SKM-1 (cell line): Measurements from ENCODE around the gene SRSF9.

Experiments
- DNase-seq: peaks from one replicate; lab custom pipeline; 2025; ENCODE audit not compliant: unreplicated experiment; lab: John Stamatoyannopoulos, UW

Gene SRSF9

GRCh38 chr12:120483621-120484020 is 14.1 kb upstream of the SRSF9 start:
- DNase-seq: no peak

- no peak for DNase-seq
Observed at GRCh38 chr12:120481022-120481767, 11.6 kb upstream of the SRSF9 start.

- DNase-seq: no peak
Observed at GRCh38 chr12:120480211-120480610, 10.7 kb upstream of the SRSF9 start.

DNA sequence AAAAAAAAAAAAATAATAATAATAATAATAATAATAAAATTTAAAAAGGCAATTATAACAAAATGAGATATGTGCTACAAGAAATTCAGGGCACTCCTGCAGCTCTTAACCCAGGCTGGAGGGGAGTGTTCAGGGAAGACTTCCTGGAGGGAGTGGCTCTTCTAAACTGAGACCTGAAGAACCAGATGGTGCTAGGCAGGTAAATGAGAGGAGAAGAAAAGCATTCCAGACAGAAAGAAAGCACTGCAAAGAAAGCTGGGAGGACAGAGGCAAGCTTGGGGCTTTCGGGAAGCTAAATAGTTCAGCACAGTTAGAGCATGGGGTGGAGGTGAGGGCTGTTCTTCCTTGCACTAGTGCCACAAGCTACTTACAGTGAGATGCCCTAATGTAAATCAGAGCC is 9.9 kb upstream of the SRSF9 start:
- DNase-seq: no peak

DNA sequence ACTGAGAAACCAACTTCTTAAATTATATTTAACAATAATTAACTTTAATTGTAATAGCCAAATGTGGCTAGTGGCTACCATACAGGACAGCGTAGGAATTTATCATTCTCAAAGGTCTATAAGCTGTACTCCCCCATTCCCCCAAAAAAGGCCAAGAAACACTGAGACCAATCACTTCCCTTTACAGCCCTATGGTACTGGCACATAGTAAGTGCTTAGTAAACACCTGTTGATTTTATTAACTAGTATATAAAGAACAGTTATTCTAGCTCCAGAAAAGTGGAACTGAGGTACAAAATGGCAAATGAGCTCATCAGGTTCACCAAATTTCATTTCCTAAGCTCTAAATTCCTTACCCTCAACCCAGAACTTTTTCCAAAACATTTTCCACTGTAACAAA is 6.1 kb upstream of the SRSF9 start:
- DNase-seq: no peak

- no peak for DNase-seq
Observed at GRCh38 chr12:120474616-120474960, 5.0 kb upstream of the SRSF9 start.

DNA sequence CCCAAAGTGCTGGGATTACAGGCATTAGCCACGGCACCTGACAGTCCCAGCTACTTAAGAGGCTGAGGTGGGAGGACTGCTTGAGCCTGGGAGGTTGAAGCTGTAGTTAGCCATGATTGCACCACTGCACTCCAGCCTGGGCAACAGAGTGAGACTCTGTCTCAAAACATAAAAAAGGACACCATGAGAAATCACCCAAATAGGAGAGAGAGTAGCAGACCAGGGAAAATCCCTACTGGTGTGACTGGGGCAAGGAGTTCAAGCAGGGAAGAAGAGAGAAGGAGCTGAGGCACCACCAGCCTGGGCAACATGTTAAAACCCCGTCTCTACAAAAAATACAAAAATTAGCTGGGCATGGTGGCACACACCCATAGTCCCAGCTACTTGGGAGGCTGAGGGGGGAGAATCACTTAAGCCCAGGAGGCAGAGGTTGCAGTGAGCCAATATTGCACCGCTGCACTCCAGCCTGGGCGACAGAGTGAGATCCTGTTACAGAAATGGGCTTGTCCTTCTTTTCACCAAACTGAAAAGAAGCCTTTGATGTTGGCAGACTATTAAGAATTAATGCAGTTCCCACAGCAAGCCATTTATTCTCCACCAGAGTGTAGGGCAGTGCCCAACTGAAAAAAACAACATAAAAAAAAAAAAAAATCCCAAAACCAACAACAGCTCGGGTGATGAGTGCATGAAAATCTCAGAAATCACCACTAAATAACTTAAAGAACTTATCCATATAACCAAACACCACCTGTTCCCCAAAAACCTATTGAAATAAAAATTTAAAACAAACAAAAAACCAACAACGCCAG is 4.5 kb upstream of the SRSF9 start:
- DNase-seq: no peak

DNA sequence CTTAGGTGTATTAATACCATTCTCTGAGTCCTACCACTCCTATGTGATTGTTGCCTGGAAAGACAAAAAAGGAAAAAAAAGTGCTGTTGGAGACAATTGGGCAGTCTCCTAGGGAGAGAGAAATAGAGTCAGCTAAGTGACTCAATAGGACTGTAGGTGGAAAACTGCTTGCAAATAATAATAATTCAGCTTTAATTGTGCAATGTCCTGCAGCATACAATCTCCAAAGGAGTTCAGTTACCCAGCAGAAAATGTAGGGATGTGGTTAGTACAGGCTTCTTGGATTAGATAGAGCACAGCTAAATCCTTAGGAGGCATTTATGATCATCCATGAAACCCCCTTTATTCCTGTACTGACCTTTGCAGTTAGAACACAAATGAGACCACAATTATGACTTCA is 3.0 kb upstream of the SRSF9 start:
- no peak for DNase-seq

DNA sequence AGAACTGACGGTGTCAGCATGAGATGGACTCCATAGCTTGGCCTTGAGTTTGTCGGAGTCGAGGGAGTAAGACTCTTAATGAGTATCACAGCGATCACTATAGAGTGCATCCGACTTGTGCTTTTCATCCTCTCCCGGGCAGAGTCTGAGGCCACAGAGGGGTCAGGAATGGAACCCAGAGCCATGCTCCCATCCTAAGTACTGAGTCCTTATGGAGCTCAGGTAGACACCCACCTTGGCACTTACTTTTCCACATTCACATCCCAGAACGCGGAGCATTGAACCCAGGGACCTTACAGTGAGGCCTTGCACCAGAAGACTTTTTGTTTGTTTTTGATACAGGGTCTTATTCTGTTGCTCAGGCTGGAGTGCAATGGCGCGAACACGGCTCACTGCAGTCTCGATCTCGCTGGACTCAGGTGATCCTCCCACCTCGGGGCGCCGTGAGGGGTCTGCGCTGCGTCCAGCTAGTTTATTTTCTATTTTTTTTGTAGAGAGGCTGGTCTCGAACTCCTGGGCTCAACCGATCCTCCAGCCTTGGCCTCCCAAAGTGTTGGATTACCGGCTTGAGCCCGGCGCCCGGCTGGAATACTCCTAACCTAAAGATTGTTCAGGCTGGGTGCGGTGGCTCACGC is 719 bp upstream of the SRSF9 start:
- no peak for DNase-seq

DNA sequence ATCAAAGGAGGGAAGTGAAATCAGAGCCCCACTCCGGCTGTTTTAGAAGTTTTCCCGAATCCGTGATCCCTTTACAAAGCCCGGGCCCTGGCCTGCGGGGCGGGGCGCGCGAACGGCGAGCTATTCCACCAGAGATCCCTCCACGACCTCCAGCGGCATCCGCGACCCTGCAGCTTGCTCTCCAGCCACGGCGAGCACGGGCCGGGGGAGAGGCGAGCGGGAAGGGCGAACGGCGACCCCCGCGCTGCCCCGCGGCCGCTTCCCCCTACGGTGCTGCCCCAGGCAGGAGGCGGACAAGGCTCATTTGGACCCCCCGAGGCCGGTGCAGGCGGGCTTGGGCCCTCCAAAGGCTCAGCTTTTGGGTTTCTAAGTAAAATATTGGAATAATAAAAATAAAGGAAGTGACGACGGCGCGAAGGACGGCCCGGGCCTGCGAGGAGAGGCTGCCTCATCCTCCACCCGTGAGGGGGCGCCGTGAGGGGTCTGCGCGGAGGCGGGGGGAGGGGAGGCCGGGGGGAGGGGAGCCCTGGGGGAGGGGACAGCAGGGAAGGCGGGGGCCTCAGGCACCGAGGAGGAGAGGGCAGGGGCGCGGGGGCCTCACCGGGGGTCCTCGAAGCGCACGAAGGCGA is 613 bp downstream of the SRSF9 start:
- DNase-seq: no peak

GRCh38 chr12:120468325-120468820 is 1.2 kb downstream of the SRSF9 start:
- no peak for DNase-seq

- no peak for DNase-seq
Observed at GRCh38 chr12:120467439-120467838, 2.1 kb downstream of the SRSF9 start.

DNA sequence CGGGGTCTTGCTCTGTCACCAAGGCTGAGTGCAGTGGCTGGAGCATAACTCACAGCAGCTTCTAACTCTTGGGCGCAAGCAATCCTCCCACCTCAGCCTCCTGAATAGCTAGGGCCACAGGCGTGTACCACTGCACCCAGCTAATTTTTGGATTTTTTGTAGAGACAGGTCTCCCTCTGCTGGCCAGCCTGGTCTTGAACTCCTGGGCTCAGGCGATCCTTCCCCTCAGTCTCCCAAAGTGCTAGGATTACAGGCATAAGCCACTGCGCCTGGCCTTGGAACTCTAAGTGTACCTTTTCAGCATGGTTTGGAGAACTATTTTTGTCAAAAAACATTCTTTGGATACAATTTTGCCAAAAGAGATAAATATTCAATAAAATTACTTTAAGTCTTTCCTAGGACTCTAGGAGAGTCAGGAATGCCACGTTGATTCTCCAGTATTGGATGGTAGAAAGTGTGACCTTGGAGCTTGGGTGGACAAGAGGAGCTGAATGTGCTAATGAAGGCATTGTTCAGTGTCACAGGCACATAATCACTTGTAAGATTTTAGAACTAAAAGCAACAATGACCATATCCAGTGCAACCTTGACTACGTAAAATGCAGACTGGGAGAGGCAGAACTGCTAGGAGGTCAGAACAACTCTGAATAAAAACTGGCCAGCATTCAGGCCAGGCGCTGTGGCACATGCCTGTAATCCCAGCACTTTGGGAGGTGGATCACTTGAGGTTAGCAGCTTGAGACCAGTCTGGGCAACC is 2.8 kb downstream of the SRSF9 start:
- no peak for DNase-seq

GRCh38 chr12:120465756-120466155 is 3.8 kb downstream of the SRSF9 start:
- DNase-seq: no peak

- no peak for DNase-seq
Observed at GRCh38 chr12:120463712-120464111, 5.8 kb downstream of the SRSF9 start.

GRCh38 chr12:120462099-120462640 is 7.4 kb downstream of the SRSF9 start:
- DNase-seq: no peak

GRCh38 chr12:120460157-120460556 is 9.4 kb downstream of the SRSF9 start:
- DNase-seq: no peak

DNA sequence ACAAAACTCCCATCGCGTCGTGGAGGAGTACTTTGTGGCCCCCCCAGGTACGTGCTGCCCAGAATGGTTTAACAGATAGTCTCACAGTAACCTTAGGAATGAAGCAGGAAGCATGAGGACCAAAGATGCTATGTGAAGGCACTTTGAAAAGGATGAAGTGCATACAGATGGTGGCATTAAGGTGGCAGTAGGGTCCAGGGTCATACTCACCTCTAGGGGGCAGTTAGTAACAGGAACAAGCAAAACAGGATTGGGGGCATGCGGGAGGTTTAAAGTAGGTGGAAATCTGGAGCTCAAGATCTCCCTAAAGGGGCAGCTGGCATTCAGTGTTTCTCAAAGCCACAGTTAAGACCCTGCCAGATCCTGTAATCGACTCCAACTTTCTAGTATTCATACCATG is 12.4 kb downstream of the SRSF9 start:
- DNase-seq: no peak

DNA sequence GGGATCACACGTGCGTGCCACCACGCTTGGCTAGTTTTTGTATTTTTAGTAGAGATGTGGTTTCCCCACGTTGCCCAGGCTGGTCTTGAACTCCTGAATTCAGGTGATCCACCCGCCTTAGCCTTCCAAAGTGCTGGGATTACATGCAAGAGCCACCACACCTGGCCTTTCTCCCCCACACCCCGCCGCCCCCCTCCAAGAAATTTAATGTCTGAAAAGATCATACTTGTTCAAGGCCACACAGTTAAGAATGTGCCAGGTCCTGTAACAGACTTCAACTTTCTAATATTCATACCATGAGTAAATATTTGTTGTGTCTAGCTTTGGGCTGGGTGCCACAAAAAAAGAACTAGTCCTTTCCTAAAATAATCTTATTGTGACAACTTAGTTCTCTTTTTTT is 14.2 kb downstream of the SRSF9 start:
- DNase-seq: no peak

DNA sequence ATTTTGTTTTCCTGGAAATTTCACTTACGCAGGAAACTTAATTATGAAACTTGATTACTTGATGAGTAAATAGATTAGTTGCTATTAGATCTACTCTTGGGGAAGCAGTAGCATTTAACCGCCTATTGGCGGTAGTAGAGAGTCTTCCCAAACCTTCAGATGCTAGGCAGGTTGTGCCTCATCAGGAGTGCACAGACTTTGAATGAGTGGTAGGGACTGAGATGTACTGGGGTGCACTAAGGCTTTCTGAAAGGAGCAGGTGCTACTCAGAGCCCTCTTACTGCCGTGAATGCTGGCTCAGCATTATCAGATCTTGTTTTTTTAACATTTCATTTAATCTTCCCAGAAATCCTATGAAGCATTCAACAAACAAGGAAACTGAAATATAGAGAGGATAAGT is 15.6 kb downstream of the SRSF9 start:
- DNase-seq: no peak
